Measurements from ENCODE around the gene PRELID3B. TPM values are rescaled to one million over a fixed set of nuclear protein-coding genes. Genes with fewer than 3 reads are reported as not detected.

Gene PRELID3B
- total RNA-seq, 1 experiment from 2014 or later = 52.6 TPM

DNA sequence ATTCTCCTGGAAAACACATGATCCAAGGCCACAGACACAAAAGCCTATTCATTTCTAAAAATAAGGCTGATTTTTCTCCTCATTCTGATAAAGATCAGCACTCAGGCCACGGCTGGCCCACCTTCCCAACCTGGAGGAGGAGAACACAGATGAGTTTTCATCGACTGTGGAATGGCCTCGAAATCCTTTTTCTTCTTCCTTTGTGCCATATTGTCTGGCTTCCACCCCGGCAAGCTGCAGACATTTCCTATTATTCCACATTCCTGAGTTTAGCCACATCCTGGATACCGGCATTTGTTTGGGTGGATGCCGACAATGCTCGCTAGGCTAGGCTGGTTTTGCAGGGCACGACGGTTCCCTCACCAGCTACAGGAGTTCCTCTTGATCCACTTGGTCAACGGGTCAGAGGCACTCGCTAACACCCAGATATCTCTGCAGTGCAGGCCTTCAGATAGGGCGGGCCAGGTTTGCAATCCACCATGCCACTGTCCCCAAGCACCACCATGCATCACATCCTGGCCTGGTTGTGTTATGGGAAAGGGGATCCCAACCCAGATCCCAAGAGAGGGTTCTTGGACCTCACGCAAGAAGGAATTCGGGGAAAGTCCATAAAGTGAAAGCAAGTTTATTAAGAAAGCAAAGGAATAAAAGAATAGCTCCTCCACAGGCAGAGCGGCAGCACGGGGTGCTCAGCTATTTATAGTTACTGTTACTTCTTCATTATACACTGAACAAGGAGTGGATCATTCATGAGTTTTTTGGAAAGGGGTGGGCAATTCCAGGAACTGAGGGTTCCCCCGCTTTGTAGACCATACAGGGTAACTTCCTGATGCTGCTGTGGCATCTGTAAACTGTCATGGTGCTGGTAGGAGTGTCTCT is 31.4 kb downstream of the PRELID3B start:
- Histone ChIP-seq H3K23ac (ENCODE audit: insufficient read length, low read depth, low read length) (no peak overlapping the region), H4K20me1 (ENCODE audit: control insufficient read depth, insufficient read depth, insufficient read length) (no peaks in the 10 kb centered on the region), H2BK120ac (ENCODE audit: low read depth, low read length, poor library complexity, severe bottlenecking) (no peak overlapping the region), H3K27ac (ENCODE audit: insufficient read length, low read depth, low read length) (no peak overlapping the region), H2BK12ac (ENCODE audit: insufficient read length, low read depth, low read length) (no peak overlapping the region), H3K27me3 (ENCODE audit: insufficient read depth, low read length) (no peaks in the 10 kb centered on the region), H3K4me2 (ENCODE audit: insufficient read depth, insufficient read length, low read length) (no peak overlapping the region), H2AK5ac (ENCODE audit: insufficient read length, low read length) (no peak overlapping the region), H3K23me2 (ENCODE audit: insufficient read length, low read depth, low read length, poor library complexity, severe bottlenecking) (peaks cover 3% of the 10 kb centered on the region), H3K79me2 (ENCODE audit: insufficient read depth, low read length) (no peaks in the 10 kb centered on the region), H2BK15ac (ENCODE audit: low read depth, low read length) (no peak overlapping the region), H2BK5ac (ENCODE audit: insufficient read length, low read length) (no peak overlapping the region), H3K56ac (ENCODE audit: insufficient read length, low read depth, low read length) (no peak overlapping the region), H4K91ac (ENCODE audit: insufficient read length, low read depth, low read length) (no peak overlapping the region), H4K5ac (ENCODE audit: insufficient read length, low read depth, low read length) (no peak overlapping the region), H4K8ac (replicated peaks; ENCODE audit: insufficient read length, low read depth, low read length) (no peak overlapping the region), H3K9ac (ENCODE audit: extremely low read depth, insufficient read length, low read length) (no peak overlapping the region), H3K4me1 (ENCODE audit: insufficient read depth, low read length) (peaks cover 7% of the 10 kb centered on the region; the same call in 1 of the 2 replicates), H3T11ph (ENCODE audit: low read length) (no peak overlapping the region), H3K14ac (ENCODE audit: insufficient read depth, low read length) (no peak overlapping the region), H2BK20ac (ENCODE audit: low read depth, low read length, poor library complexity, severe bottlenecking) (no peak overlapping the region), H3K4ac (ENCODE audit: low read depth, low read length) (no peak overlapping the region), H3K9me3 (ENCODE audit: control insufficient read depth, low read depth, low read length) (no peaks in the 10 kb centered on the region), H3K79me1 (ENCODE audit: insufficient read depth, low read depth, low read length, poor library complexity, severe bottlenecking) (no peaks in the 10 kb centered on the region), H2AFZ (ENCODE audit: low read length) (no peak overlapping the region), H3K18ac (ENCODE audit: insufficient read length, low read depth, low read length) (no peak overlapping the region)
- Mint-ChIP-seq H3K9me3 (no peaks in the 10 kb centered on the region), H3K4me3 (no peak overlapping the region), H3K27ac (peak overlapping the region in 1 of 3 experiments; percentile 42; a peak in 1 of 7 replicates), H3K36me3 (ENCODE audit: insufficient read depth in 1 of 3, low read depth in 3 of 3) (no peaks in the 10 kb centered on the region; a peak in 1 of 7 replicates), H3K27me3 (ENCODE audit: low read depth) (peaks cover 50% of the 10 kb centered on the region), H3K4me1 (peaks cover 14 to 17% of the 10 kb centered on the region in 2 experiments)
- no CpG with 5 or more reads among the region's 17 CpGs for WGBS (ENCODE audit: extremely low coverage, insufficient read length, low lambda C conversion rate)
- DNase-seq = no peak
- TF ChIP-seq, protein P1, sequence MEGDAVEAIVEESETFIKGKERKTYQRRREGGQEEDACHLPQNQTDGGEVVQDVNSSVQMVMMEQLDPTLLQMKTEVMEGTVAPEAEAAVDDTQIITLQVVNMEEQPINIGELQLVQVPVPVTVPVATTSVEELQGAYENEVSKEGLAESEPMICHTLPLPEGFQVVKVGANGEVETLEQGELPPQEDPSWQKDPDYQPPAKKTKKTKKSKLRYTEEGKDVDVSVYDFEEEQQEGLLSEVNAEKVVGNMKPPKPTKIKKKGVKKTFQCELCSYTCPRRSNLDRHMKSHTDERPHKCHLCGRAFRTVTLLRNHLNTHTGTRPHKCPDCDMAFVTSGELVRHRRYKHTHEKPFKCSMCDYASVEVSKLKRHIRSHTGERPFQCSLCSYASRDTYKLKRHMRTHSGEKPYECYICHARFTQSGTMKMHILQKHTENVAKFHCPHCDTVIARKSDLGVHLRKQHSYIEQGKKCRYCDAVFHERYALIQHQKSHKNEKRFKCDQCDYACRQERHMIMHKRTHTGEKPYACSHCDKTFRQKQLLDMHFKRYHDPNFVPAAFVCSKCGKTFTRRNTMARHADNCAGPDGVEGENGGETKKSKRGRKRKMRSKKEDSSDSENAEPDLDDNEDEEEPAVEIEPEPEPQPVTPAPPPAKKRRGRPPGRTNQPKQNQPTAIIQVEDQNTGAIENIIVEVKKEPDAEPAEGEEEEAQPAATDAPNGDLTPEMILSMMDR (conservative IDR thresholded peaks at IDR 0.05) = no peak
